SU-DHL-6 (cell line): ENCODE data around the gene PDE4B.
"Not testable (repeated sequence)": the region's sequence is repeated elsewhere in the genome, so short reads cannot be mapped to it uniquely, and the experiment has no call there.

Source experiments
- H2AFZ ChIP-seq: fragments of 200-600 bp; sonication (generic); 2 replicates; pipeline ENCODE4 v1.6.1; 2014; ENCODE audit warnings: low read depth, mild to moderate bottlenecking, moderate library complexity, mixed read lengths, antibody characterized with exemption, low read length; ENCODE audit not compliant: severe bottlenecking
- H3F3A ChIP-seq: fragments of 200-600 bp; shearing (Covaris generic); 2 replicates; pipeline ENCODE4 v1.6.0; 2016; ENCODE audit warnings: antibody characterized with exemption, mild to moderate bottlenecking; ENCODE audit not compliant: insufficient read depth
- H3K27ac ChIP-seq: fragments of 200-600 bp; sonication (generic); 2 replicates; pipeline ENCODE4 v1.5.1; 2016; ENCODE audit warnings: low read depth, mild to moderate bottlenecking, low read length, moderate library complexity, mixed read lengths
- H3K27me3 ChIP-seq: fragments of 200-600 bp; sonication (generic), shearing (Covaris generic); 2 replicates; pipeline ENCODE4 v1.6.0; 2014; ENCODE audit warnings: mild to moderate bottlenecking, low read length
- H3K36me3 ChIP-seq: fragments of 200-600 bp; sonication (generic); 2 replicates; pipeline ENCODE4 v1.6.1; 2014; ENCODE audit warnings: mild to moderate bottlenecking, low read length, mixed read lengths
- H3K4me2 ChIP-seq: fragments of 300-600, 200-600 bp; shearing (Covaris generic), sonication (generic); 2 replicates; pipeline ENCODE4 v1.6.0; 2014; ENCODE audit warnings: low read length, low read depth, mild to moderate bottlenecking; ENCODE audit not compliant: poor library complexity, severe bottlenecking
- H3K4me3 ChIP-seq: fragments of 200-600 bp; sonication (generic); 2 replicates; pipeline ENCODE4 v1.5.1; 2014; ENCODE audit warnings: antibody characterized with exemption, low read length, mild to moderate bottlenecking, mixed read lengths; ENCODE audit not compliant: insufficient read depth, poor library complexity, severe bottlenecking
- H3K79me2 ChIP-seq: fragments of 200-600 bp; sonication (generic); 2 replicates; pipeline ENCODE4 v1.6.1; 2014; ENCODE audit warnings: mild to moderate bottlenecking, low read length, moderate library complexity; ENCODE audit not compliant: insufficient read depth
- H3K9ac ChIP-seq: fragments of 200-600 bp; sonication (generic); 2 replicates; pipeline ENCODE4 v1.7.0; 2014; ENCODE audit warnings: mild to moderate bottlenecking, low read length
- H3K9me2 ChIP-seq: fragments of 200-600 bp; sonication (generic); replicated peaks from 2 replicates; pipeline ENCODE4 v1.6.1; 2014; ENCODE audit warnings: low read length; ENCODE audit not compliant: insufficient read depth
- H3K9me3 ChIP-seq: fragments of 200-600 bp; sonication (generic); 2 replicates; pipeline ENCODE4 v1.6.1; 2014; ENCODE audit warnings: low read length, mixed read lengths; ENCODE audit not compliant: insufficient read depth
- H4K20me1 ChIP-seq: fragments of 200-600 bp; sonication (generic); 2 replicates; pipeline ENCODE4 v1.6.1; 2014; ENCODE audit warnings: low read depth, mild to moderate bottlenecking, antibody characterized with exemption, low read length, moderate library complexity, mixed read lengths
- EZH2phosphoT487 ChIP-seq: fragments of 200-600 bp; sonication (generic), shearing (Covaris generic); conservative IDR thresholded peaks from 2 replicates; pipeline ENCODE4 v1.6.1; 2018; ENCODE audit warnings: mild to moderate bottlenecking, antibody characterized with exemption, low read length, moderate library complexity, mixed read lengths
- TF ChIP-seq, protein P1 (sequence below): fragments of 200-600 bp; sonication (generic); IDR thresholded peaks from one replicate; pipeline ENCODE4 v1.5.1; 2017; ENCODE audit warnings: antibody characterized with exemption, mild to moderate bottlenecking, low read length, moderate library complexity; ENCODE audit not compliant: insufficient read depth, poor library complexity, severe bottlenecking

Gene PDE4B

DNA sequence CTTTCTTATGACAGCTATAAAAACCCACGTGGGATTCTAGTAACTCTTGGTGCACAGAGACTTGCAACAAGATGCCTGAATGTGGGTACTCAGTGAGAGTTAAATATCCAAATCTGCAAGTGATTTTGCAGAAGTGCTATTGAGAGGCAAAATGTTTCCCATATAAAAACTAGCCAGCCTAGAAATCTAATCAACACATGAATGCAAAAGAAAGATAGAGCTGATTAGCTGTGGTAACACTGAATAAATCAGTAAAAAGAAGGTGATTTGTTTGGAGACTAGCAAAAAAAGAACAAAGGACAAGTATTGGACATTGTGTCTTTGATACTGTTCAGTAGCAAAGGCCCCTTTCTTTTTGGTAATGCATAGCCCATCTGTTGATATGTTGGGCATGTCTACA, 527.5 kb downstream of the PDE4B start:
- Histone ChIP-seq H2AFZ (no peak overlapping the region), H4K20me1 (no peaks in the 10 kb centered on the region), H3K4me3 (no peak overlapping the region), H3K4me2 (no peak overlapping the region), H3K27ac (no peak overlapping the region), H3K9ac (no peak overlapping the region), H3K27me3 (no peaks in the 10 kb centered on the region), H3K36me3 (no peaks in the 10 kb centered on the region), H3K9me2 (no peaks in the 10 kb centered on the region), H3K79me2 (no peaks in the 10 kb centered on the region), H3K9me3 (no peaks in the 10 kb centered on the region), H3F3A (no peaks in the 10 kb centered on the region)
- TF ChIP-seq EZH2phosphoT487: no peak
- TF ChIP-seq, protein P1, sequence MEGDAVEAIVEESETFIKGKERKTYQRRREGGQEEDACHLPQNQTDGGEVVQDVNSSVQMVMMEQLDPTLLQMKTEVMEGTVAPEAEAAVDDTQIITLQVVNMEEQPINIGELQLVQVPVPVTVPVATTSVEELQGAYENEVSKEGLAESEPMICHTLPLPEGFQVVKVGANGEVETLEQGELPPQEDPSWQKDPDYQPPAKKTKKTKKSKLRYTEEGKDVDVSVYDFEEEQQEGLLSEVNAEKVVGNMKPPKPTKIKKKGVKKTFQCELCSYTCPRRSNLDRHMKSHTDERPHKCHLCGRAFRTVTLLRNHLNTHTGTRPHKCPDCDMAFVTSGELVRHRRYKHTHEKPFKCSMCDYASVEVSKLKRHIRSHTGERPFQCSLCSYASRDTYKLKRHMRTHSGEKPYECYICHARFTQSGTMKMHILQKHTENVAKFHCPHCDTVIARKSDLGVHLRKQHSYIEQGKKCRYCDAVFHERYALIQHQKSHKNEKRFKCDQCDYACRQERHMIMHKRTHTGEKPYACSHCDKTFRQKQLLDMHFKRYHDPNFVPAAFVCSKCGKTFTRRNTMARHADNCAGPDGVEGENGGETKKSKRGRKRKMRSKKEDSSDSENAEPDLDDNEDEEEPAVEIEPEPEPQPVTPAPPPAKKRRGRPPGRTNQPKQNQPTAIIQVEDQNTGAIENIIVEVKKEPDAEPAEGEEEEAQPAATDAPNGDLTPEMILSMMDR: no peak

DNA sequence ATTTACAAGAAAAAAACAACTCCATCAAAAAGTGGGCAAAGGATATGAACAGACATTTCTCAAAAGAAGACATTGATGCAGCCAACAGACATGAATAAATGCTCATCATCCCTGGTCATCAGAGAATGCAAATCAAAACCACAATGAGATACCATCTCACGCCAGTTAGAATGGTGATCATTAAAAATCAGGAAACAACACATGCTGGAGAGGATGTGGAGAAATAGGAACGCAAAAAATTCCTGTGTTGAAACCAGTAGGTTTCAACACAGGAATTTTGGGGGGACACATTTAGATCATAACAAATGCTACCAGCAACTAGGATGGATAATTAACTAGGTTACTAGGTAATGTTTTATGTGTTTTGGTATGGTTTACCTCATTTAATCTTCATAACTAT, 529.8 kb downstream of the PDE4B start:
- H3K4me2 ChIP-seq, H3F3A ChIP-seq, H3K27me3 ChIP-seq, H3K9me3 ChIP-seq, H2AFZ ChIP-seq, H3K9me2 ChIP-seq, H3K79me2 ChIP-seq, H3K36me3 ChIP-seq, H3K4me3 ChIP-seq, H3K27ac ChIP-seq, H4K20me1 ChIP-seq, H3K9ac ChIP-seq: not testable (repeated sequence)

DNA sequence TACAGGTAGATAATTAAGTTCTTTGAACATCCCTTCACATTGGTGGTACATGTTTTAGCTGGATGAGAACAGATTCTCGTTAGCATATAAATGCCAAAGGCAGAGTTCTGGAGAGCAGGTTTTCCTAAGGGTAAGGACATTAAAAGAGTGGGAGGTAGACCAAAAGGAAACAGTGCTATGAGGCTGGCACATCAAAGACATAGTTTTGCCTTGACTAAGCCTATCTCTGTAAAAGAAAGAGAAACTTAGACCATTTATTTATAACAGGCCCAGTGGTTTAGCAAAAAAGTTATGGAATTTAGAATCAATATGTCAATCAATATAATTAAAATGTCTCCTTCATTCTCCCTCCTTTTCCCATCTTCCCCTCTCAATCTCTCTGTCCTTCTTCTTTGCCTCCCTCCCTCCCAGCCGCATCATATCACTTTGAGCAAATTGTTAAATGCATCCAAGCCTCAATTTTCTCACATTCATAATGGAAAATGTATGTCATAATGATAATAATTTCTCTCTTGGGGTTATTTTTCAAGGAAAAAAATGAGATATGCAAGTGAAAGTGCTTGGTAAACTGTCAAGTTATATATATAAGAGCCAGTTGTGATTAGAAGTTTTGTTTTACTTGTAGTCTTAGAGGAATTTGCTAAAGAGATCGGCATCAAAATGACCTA, 531.4 kb downstream of the PDE4B start:
- Histone ChIP-seq H3K4me3 (no peak overlapping the region), H3K9me2 (no peaks in the 10 kb centered on the region), H3F3A (no peaks in the 10 kb centered on the region), H3K36me3 (no peaks in the 10 kb centered on the region), H3K27ac (no peak overlapping the region), H3K79me2 (no peaks in the 10 kb centered on the region), H3K27me3 (no peaks in the 10 kb centered on the region), H3K9ac (no peak overlapping the region), H3K9me3 (no peaks in the 10 kb centered on the region), H2AFZ (no peak overlapping the region), H4K20me1 (no peaks in the 10 kb centered on the region), H3K4me2 (no peak overlapping the region)
- no peak for TF ChIP-seq EZH2phosphoT487
- TF ChIP-seq, protein P1: no peak

DNA sequence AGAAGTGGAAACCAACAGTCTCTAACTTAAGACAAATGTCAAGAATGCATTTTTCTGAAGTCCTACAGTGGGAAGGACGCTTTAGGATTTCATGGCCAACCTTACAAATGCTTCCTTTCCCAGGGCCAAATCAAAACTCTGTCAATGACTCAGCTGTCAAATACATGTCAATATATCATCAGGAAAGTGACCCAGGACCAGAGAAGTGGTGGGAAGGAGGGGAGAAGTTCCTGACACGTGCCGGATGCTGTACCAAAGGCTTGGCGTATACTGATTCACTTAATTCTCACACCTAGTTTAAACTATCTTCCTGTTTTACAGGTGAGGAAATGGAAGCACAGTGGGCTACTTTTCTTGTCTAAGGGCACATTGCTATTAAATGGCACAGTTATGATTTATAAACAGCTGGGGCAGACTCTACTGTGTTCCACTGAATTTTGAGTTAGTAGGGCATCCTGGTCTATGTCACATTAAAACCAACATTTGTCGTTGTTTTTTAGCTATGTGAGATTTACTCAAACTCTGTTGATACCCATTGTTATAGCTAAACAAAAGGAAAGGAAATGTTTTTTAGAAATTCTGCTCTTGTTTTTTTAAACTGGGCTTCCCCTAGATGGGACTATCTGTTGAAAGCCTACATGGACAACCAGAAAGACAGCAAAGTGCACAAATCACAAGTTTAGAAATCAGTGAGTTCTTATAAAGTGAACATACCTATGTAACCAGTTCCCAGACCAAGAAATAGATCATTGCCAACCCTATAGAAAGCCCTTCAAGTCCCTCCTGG, 533.1 kb downstream of the PDE4B start:
- H3K9ac ChIP-seq: no peak overlapping the region
- no peaks in the 10 kb centered on the region for H3K36me3 ChIP-seq
- no peak overlapping the region for H3K4me3 ChIP-seq
- no peaks in the 10 kb centered on the region for H3K9me2 ChIP-seq
- H3K27me3 ChIP-seq: no peaks in the 10 kb centered on the region
- TF ChIP-seq, protein P1: no peak
- no peak for TF ChIP-seq EZH2phosphoT487
- no peaks in the 10 kb centered on the region for H4K20me1 ChIP-seq
- H3K79me2 ChIP-seq: no peaks in the 10 kb centered on the region
- H3K9me3 ChIP-seq: no peaks in the 10 kb centered on the region
- no peak overlapping the region for H2AFZ ChIP-seq
- H3K4me2 ChIP-seq: no peak overlapping the region
- H3K27ac ChIP-seq: no peak overlapping the region
- no peaks in the 10 kb centered on the region for H3F3A ChIP-seq
